CD1c-positive myeloid dendritic cell (primary cell): ENCODE data around the gene MRGPRF.
A peak's percentile ranks its signal among the peaks of the same experiment; 100 is the strongest.

Experiments used
- DNase-seq: peaks from one replicate; pipeline ENCODE4 v3.0.0-alpha.2; 2016; ENCODE audit errors: extremely low spot score

Gene MRGPRF

DNA sequence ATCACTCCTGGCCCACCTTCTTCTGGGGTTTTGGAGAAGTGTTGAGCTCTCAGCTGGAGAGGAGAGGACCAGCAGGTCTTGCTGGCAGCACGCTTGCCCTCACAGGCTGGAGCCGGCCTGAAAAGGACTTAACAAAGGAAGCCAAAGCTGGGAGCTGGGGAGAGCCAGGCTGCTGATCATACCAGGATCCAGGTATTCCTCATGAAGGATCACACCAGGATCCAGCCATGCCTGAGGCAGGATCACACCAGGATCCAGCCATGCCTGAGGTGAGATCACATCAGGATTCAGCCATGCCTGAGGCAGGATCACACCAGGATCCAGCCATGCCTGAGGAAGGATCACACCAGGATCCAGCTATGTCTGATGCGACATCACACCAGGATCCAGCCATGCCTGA lies 49.3 kb downstream of the MRGPRF start:
- no peak for DNase-seq

DNA sequence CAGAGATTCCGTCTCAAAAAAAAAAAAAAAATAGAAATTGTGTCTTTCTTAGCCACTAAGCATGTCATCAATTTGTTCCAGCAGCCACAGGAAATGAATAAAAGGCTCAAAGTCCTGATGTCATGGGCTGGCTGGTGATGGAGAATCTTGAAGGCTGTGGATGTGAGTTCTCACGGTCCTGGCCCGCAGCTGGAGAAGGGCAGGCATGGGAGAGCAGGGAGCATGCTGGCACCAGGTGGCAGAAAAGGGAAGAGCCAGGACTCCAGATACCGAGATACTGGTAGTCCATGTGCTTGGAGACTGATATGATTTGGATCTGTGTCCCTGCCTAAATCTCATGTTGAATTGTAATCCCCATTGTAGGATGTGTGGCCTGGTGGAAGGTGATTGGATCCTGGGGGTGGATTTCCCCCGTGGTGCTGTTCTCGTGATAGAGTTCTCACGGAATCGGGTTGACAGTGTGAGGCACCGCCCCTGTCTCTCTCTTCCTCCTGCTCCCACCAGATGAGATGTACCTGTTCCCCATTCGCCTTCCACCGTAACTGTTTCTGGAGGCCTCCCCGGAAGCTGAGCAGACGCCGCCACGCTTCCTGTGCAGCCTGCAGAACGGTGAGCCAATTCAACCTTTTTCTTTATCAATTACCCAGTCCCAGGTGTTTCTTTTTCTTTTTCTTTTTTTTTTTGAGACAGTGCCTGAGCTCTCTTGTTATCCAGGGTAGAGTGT lies 50.4 kb downstream of the MRGPRF start:
- DNase-seq = peak; percentile 16

DNA sequence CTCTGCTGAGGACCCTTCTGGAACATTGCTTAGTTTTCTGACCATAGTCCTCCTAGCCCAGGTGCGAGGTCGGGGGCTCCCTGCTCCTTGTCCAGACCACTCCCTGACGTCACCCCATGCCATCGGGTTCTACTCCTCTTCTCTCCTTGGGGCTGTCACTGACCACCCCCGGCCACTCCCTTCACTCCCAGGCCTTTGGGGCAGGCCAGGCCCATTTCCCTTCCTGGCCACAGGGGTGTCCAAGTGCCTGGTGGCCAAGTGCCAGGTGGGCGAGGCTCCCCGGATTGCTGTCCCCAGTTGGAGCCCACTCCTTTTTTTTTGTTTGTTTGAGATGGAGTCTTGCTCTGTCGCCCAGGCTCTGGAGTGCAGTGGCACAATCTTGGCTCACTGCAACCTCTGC lies 51.8 kb downstream of the MRGPRF start:
- no peak for DNase-seq

DNA sequence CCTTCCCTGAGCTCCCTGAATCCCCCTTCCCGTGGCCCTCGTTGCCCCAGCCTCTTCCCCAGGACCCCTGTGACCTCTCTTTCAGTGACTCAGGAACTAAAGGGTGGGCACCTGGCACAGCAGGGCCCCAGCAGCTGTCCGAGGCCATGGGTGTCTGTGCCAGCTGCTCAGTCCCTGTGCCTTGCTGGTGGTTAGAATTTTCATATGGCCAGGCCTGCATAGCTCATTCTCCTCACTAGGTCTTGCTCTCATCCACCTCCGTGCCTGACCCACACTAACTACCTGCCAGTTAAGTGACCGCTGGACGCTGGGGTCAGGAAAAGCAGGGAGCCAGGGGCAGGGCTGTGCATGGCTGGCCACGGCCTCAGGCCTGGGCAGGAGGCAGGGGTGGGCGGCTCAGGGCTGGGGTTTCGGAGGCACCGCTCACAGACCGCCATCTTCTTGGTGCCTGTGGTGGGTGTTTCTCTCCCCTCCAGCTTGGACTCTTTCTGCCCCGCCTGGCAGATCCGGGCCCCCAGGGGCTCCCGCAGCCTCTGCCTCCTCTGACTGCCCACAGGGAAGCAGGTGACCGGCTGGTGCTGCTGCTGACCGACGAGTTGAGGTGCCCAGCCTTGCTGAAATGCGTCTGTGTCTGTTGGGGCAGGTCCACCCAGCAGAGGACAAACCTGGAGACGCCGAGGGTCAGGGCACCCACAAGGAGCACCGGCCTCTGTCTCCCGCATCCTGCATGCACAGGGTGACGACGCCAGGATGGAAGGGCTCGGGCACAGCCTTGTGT lies 52.6 kb downstream of the MRGPRF start:
- DNase-seq = no peak

DNA sequence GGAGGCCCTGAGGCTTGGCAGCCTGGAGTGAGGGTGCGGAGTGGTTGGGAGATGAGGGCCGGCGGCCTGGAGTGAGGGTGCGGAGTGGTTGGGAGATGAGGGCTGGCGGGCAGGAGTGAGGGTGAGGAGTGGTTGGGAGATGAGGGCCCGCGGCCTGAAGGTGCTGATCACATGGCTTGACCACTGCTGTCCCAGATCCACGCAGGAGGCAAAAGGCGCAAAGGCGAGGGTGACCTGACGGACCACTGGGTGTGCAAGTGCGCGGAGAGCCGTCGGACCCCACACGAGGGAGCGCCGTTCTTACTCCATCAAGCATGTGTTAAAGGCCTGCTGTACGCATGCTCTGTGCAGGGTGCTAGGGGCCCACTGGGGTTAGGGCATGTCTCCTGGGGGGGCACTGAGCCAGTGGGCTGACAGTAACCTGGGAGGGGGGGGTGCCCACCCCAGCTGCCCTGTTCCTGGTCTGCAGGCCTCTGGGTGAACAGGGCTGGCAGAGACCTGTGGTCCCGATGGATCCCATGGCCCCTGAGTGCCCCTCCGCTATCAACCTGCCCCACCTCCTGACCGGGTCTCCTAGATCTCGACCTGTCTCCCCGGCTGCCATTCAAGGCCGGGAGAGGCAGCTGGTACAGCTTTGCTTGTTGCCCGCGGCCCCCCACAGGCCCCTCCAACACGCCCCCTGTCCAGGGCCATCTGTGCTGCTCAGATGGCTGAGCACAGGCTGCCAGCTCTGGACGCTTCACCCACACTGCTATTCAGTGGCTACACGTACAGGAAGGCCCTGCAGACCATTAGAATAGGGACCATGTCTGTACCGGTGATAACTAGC lies 53.4 kb downstream of the MRGPRF start:
- DNase-seq = no peak

DNA sequence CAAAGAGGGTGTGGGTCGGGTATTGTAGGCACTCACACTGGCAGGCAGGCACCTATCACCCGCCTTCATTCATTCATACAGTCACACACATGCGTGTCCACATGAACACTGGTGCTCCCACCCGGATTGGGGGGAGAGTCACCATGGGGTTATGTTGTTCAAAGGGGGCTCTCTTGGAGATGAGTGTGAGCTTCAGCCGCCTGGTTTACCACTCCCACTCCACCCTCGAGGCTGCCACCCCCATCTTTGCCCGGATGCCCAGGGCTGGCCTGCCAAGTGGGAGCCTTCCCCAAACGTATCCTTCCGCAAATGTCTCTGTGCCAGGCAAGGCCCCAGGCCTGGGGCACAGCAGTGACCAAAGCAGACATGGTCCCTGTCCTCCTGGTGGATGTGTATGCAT lies 54.8 kb downstream of the MRGPRF start:
- no peak for DNase-seq

DNA sequence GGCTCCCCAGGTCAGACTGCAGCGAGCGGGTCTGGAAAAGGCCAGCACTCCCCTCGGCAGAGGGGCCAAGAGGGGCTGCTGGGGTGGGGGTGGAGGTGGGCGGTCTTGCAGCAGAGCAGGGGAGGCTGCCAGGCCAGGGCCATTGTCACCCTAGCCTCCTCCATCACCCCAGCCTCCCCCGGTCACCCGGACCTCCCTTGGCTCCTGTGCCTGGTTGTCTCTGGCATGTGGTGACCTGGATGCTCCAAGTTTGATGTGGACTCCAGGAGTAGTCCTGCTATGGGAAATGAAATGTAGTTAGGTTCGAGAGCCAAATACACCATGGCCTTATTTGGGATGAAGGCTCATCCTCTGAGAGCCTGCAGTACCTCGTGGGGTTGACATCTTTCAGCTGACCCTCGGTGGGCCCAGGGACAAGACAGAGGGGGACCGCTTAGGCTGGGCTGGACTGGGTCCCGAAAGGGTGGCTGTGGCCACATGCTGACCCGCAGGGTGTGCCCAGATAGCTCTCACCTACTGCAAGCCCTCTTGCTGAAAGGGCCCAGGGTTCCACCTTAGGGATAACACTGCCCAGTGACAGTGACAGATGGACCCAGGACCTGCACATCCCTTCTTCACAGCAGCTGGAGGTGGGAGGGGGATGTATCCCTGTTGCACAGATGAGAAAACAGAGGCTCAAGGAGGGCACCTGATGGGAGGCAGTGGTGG lies 56.3 kb downstream of the MRGPRF start:
- no peak for DNase-seq

DNA sequence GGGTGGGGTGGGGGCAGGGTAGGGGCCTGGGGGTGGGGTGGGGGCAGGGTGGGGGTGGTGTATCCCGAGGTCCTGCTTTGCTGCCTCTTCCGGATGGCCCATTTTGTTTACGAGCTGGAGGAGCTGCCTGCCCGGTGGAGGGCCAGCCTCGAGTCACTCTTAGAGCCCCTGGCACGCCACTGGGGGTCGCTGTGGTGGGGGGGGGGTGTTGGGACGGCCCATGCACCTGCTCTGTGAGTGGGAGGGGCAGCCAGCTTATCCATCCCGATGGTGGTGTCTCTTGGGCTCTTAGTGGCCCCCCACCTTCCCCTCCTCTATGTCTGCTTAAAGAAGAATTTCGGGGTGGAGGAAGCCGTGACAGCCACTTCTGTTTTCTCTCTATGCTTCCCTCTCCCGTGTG lies 56.9 kb downstream of the MRGPRF start:
- peak; percentile 23 for DNase-seq

DNA sequence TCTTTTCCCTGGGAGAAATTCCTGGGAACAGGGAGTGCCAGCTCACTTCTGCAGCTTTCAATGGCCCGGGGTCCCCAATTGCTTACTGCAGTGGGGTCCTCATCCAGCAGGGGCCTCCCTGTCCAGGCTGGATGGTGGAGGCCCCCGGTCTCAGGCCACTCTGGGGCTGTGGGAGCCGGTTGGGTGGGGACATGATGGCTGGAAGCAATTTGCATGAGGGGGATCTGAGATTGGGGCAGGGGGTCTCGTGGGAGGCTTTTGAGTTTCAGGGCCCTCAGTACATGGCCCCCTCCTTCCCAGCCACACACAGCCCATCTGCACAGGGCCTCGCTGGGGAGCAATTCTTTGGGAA lies 57.5 kb downstream of the MRGPRF start:
- DNase-seq = no peak

DNA sequence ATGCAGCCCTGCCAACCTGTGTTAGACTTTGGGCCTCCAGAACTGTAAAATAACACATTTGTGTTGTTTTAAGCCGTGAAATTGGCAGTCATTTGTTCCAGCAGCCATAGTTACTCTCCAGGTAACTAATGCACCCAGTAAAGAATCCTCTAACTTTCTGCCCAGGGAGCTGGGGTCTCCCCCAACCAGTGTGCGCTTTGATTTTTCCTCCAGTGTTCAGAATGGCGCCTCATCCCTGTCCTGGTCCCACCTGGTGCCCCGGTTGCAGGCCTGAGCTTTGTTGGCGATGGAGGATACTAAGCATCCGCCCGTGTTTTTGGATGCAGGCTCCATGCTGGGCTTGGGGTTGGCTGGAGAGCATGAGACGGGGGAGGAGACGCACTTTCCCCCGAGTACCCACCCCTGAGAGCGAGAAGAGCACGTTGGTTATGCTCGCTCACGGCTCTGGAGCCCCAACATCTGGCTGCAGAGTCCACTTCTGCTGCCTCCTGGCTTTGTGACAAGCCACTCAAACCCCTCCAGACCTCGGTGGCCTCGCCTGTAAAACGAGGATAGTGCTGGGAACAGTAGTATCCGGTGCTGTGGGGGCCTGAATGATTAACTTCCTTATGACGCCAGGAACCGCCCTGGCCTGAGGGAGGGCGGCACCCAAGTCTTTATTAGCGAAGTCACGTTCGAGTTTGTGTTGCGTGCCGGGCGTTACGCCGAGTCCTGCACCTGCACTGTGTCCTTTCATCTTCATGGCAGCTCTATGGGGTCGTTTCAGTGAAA lies 58.0 kb downstream of the MRGPRF start:
- DNase-seq = peak; percentile 69
